Uterus (tissue), 4 donors: Measurements from ENCODE around the gene OIP5. TPM values are rescaled to one million over a fixed set of nuclear protein-coding genes. Genes with fewer than 3 reads are reported as not detected.

ENCODE experiments used
- DNase-seq, 2 donors: peaks; one replicate each; pipeline ENCODE4 v3.0.0-alpha.2; 2019 to 2020
- H3K27ac ChIP-seq, 2 donors: fragments of 200-600 bp; sonication (generic); 1 replicate in 1 of 2; 2 replicates in 1 of 2; pipeline ENCODE4 v1.5.1; 2016 to 2018
- H3K27me3 ChIP-seq, 2 donors: fragments of 200-600 bp; sonication (generic); one replicate each; pipeline ENCODE4 v1.5.1; 2018 to 2019; ENCODE audit warnings: control low read depth in 1 of 2
- H3K36me3 ChIP-seq, 2 donors: fragments of 200-600 bp; sonication (generic); one replicate each; pipeline ENCODE4 v1.5.1; 2019; ENCODE audit warnings: control low read depth in 1 of 2
- H3K4me1 ChIP-seq, 2 donors: fragments of 200-600 bp; sonication (generic); one replicate each; pipeline ENCODE4 v1.5.1; 2018 to 2019; ENCODE audit warnings: control low read depth in 1 of 2
- H3K4me3 ChIP-seq, 2 donors: fragments of 200-600 bp; sonication (generic); 1 replicate in 1 of 2; 2 replicates in 1 of 2; pipeline ENCODE4 v1.5.1; 2018 to 2019; ENCODE audit warnings: mild to moderate bottlenecking in 1 of 2
- H3K9me3 ChIP-seq, 2 donors: fragments of 200-600 bp; sonication (generic); one replicate each; pipeline ENCODE4 v1.5.1; 2019; ENCODE audit warnings: control low read depth in 1 of 2
- POLR2A ChIP-seq, 2 donors: fragments of 450-650 bp; IDR thresholded peaks; one replicate each; pipeline ENCODE4 v1.6.1; 2016; ENCODE audit warnings: antibody characterized with exemption in 2 of 2, mild to moderate bottlenecking in 1 of 2, moderate library complexity in 1 of 2
- intact Hi-C: fragments of 100-400 bp; cut with DNase I; formaldehyde crosslinking; loops from one replicate; pipeline ENCODE4 v1.15.1; 2023; ENCODE audit warnings: low total_unique reads
- total RNA-seq, 4 donors: library from RNA; depleted of rRNA in 3 of 4; stranded (reverse); fragments of >200 nt in 3 of 4; gene quantifications; one replicate each; pipeline versions ENCODE4 v1.1.0 to v1.2.4, GENCODE V29; 2014 to 2023
- TF ChIP-seq, protein P1 (sequence below), 4 experiments: fragments of 200-600 bp in 2 of 4; fragments of 450-650 bp in 2 of 4; sonication (generic) in 2 of 4; IDR thresholded peaks; one replicate each; pipeline ENCODE4 v1.5.1; 2016 to 2019; ENCODE audit warnings: antibody characterized with exemption in 4 of 4, mild to moderate bottlenecking in 2 of 4, moderate library complexity in 1 of 4
- donor health status: DM: yes; HTN: yes; CAD: no.

The OIP5 gene
- total RNA-seq, 4 donors from 2014 or later = 11.0 TPM; not detected in 3

DNA sequence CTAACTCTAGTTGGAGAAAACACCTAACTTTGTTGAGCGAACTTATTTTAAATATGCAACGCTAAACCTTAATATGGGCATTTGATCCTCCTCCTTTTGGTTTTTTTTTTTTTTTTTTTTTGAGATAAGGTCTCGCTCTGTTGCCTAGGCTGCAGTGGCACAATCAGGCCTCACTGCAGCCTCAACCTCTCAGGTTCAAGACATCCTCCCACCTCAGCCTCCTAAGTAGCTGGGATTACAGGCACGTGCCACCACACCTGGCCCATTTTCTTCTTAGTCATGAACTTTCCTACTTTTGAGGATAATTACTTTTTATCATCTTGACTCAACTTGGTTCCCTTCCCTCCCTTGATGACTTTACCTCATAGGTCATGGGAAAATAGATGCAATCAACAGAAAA lies 4.2 kb upstream of the OIP5 start:
- Histone ChIP-seq H3K27me3 (no peaks in the 10 kb centered on the region), H3K36me3 (no peaks in the 10 kb centered on the region), H3K4me1 (no peaks in the 10 kb centered on the region), H3K4me3 (no peak overlapping the region), H3K9me3 (no peaks in the 10 kb centered on the region), H3K27ac (no peak overlapping the region)
- intact Hi-C loops = no loop called here
- DNase-seq = no peak
- no peak for TF ChIP-seq POLR2A (IDR thresholded peaks at IDR 0.05)
- TF ChIP-seq, protein P1, sequence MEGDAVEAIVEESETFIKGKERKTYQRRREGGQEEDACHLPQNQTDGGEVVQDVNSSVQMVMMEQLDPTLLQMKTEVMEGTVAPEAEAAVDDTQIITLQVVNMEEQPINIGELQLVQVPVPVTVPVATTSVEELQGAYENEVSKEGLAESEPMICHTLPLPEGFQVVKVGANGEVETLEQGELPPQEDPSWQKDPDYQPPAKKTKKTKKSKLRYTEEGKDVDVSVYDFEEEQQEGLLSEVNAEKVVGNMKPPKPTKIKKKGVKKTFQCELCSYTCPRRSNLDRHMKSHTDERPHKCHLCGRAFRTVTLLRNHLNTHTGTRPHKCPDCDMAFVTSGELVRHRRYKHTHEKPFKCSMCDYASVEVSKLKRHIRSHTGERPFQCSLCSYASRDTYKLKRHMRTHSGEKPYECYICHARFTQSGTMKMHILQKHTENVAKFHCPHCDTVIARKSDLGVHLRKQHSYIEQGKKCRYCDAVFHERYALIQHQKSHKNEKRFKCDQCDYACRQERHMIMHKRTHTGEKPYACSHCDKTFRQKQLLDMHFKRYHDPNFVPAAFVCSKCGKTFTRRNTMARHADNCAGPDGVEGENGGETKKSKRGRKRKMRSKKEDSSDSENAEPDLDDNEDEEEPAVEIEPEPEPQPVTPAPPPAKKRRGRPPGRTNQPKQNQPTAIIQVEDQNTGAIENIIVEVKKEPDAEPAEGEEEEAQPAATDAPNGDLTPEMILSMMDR (IDR thresholded peaks at IDR 0.05) = no peak

DNA sequence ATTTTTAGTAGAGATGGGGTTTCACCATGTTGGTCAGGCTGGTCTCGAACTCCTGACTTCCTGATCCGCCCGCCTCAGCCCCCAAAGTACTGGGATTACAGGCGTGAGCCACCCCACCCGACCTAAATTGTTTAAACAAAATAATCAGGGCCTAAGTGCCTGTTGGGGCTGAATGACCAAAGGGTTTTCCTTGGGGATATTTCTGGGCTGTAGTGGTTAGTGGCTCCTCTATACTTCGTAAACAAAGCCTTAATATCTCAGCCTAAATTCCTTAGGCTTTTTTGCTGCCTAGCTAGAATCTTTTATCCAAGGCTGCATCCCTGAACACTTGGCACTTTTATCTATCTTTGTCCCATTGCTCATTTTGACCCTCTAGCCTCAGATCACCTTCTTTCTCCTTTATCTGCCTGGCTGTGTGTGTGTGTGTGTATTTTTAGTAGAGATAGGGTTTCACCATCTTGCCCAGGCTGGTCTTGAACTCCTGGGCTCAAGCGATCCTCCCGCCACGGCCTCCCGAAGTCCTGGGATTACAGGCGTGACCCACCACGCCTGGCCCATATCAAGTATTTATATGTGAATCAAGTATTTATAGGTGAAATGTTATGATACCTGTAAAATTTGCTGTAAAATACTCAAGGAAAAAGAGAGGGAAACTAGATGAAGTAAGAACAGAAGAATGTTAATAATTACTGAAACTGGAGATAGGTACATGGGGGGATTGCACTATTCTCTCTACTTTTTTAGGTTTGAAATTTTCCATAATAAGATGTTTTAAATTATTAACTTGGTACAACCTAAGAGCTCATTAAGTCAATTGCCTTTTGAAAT lies 2.1 kb upstream of the OIP5 start:
- no peaks in the 10 kb centered on the region for H3K9me3 ChIP-seq
- TF ChIP-seq POLR2A (IDR thresholded peaks at IDR 0.05) = no peak
- TF ChIP-seq, protein P1 (IDR thresholded peaks at IDR 0.05) = no peak
- H3K4me1 ChIP-seq = no peaks in the 10 kb centered on the region
- no peak for DNase-seq
- no peak overlapping the region for H3K4me3 ChIP-seq
- intact Hi-C loops = no loop called here
- no peak overlapping the region for H3K27ac ChIP-seq
- H3K36me3 ChIP-seq = no peaks in the 10 kb centered on the region
- H3K27me3 ChIP-seq = no peaks in the 10 kb centered on the region

DNA sequence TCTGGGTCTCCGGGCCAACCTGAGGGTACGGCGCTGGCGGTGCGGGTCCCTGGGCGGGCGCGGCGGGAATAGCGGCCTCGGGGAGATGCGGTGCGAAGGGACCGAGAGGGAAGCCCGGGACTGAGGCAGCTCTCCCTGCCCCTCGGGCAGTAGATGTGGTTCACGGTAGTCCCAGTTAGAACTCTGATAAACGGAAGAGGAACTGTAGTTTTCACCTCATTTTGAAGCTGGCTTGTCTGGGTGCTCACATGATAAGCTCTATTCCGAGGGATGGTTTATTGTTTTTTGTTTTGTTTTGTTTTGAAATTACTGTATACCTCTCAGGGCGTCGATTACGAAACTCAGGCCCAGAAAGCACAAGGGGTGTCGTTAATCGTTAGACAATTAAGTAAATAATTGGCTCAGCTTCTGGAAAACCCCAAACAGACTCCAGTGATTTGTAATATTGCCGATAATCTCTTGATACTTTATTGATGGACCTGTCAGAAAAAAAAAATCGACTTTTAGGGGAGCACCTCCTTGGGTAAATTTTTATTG lies 703 bp upstream of the OIP5 start:
- Histone ChIP-seq H3K36me3 (no peaks in the 10 kb centered on the region), H3K9me3 (no peaks in the 10 kb centered on the region), H3K4me1 (no peaks in the 10 kb centered on the region), H3K27ac (peak overlapping the region; percentile 47 to 75), H3K4me3 (peak overlapping the region; percentile 82 to 98), H3K27me3 (no peaks in the 10 kb centered on the region)
- no peak for DNase-seq
- intact Hi-C loops = no loop called here
- TF ChIP-seq, protein P1 (IDR thresholded peaks at IDR 0.05) = no peak
- TF ChIP-seq POLR2A (IDR thresholded peaks at IDR 0.05) = no peak

DNA sequence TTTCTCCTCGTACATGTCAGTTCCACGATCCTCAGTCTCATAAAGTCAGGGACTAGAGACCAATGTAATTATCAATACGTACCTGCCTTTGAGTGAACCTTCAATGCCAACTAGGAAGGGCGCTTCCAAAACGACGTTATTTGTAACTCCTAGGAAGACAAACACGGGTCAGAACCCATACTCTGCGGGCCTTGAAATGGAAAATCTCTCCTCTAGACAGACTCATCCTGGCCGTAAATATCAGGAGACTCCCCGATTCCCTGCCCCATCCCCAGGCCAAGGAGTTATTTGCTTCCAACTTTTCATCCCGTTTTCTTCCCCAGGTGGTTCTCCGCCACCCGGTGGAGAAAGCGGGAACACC lies 578 bp downstream of the OIP5 start:
- H3K27ac ChIP-seq = peak overlapping the region; percentile 31 to 75
- H3K9me3 ChIP-seq = no peaks in the 10 kb centered on the region
- peak in 1 of 2 donors; percentile 48 for DNase-seq
- TF ChIP-seq, protein P1 (IDR thresholded peaks at IDR 0.05) = peak in 3 of 4 experiments; percentile 41 to 63 (median 46)
- no peak for TF ChIP-seq POLR2A (IDR thresholded peaks at IDR 0.05)
- no peaks in the 10 kb centered on the region for H3K27me3 ChIP-seq
- H3K36me3 ChIP-seq = no peaks in the 10 kb centered on the region
- no peaks in the 10 kb centered on the region for H3K4me1 ChIP-seq
- intact Hi-C loops = no loop called here
- peak overlapping the region; percentile 82 to 98 for H3K4me3 ChIP-seq

DNA sequence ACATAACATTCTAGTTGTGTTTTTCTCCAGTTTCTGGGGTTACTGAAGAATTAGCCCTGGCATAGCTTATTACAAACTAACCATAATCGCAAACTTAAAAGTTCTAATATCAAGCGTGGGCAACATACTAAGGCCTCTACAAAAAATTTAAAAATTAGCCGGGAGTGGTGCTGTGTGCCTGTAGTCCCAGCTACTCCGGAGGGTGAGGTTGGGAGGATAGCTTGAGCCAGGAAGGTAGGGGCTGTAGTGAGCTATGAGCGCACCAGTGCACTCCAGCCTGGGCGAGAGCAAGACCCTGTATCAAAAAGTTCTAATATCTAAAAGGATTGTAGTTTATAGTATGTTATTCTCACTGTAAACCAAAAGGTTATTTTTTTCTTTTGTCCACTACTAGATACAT lies 1.1 kb downstream of the OIP5 start:
- no peak for DNase-seq
- intact Hi-C loops = no loop called here
- TF ChIP-seq, protein P1 (IDR thresholded peaks at IDR 0.05) = no peak
- no peak for TF ChIP-seq POLR2A (IDR thresholded peaks at IDR 0.05)
- no peak overlapping the region for H3K27ac ChIP-seq
- H3K27me3 ChIP-seq = no peaks in the 10 kb centered on the region
- no peaks in the 10 kb centered on the region for H3K4me1 ChIP-seq
- H3K9me3 ChIP-seq = no peaks in the 10 kb centered on the region
- no peaks in the 10 kb centered on the region for H3K36me3 ChIP-seq
- no peak overlapping the region for H3K4me3 ChIP-seq
